Heart left ventricle (tissue), 16 donors: ENCODE results near the gene ARRDC1. TPM values are rescaled to one million over a fixed set of nuclear protein-coding genes. Genes with fewer than 3 reads are reported as not detected.

ENCODE experiments used
- ATAC-seq, 4 donors: fragments of 200-7000 bp; cut with Tn5 transposase; one replicate each; pipeline ENCODE4 v1.9.1; 2020 to 2022; ENCODE audit warnings: moderate library complexity in 4 of 4, mild to moderate bottlenecking in 3 of 4, moderate number of reproducible peaks in 1 of 4
- DNase-seq, 5 donors: peaks; one replicate each; pipeline ENCODE4 v3.0.0-alpha.2; 2020
- H3K27ac ChIP-seq, 12 donors: fragments of 200-600 bp; sonication (generic) in 4 of 12; one replicate each; pipeline versions ENCODE4 v1.5.0 to v1.8.0; 2016 to 2022; ENCODE audit warnings: mild to moderate bottlenecking in 2 of 12
- H3K27me3 ChIP-seq, 9 donors: fragments of 200-600 bp; sonication (generic) in 2 of 9; one replicate each; pipeline versions ENCODE4 v1.5.1 to v1.8.0; 2016 to 2022; ENCODE audit warnings: mild to moderate bottlenecking in 3 of 9
- H3K36me3 ChIP-seq, 9 donors: fragments of 200-600 bp; sonication (generic) in 2 of 9; one replicate each; pipeline versions ENCODE4 v1.5.0 to v1.8.0; 2018 to 2022; ENCODE audit warnings: mild to moderate bottlenecking in 2 of 9
- H3K4me1 ChIP-seq, 12 donors: fragments of 200-600 bp; sonication (generic) in 4 of 12; one replicate each; pipeline versions ENCODE4 v1.5.0 to v1.8.0; 2016 to 2022; ENCODE audit warnings: mild to moderate bottlenecking in 3 of 12
- H3K4me3 ChIP-seq, 12 donors: fragments of 200-600 bp; sonication (generic) in 4 of 12; one replicate each; pipeline versions ENCODE4 v1.5.0 to v1.8.0; 2017 to 2022; ENCODE audit warnings: mild to moderate bottlenecking in 9 of 12, moderate library complexity in 4 of 12
- H3K9me3 ChIP-seq, 12 donors: fragments of 200-600 bp; sonication (generic) in 4 of 12; one replicate each; pipeline versions ENCODE4 v1.5.0 to v1.8.0; 2016 to 2022; ENCODE audit warnings: mild to moderate bottlenecking in 1 of 12
- POLR2A ChIP-seq, 2 donors: fragments of 450-650 bp; IDR thresholded peaks; one replicate each; pipeline ENCODE4 v1.6.1; 2017; ENCODE audit warnings: antibody characterized with exemption in 2 of 2, mild to moderate bottlenecking in 2 of 2, moderate library complexity in 2 of 2
- WGBS, 4 donors: extraction: QIAGEN DNeasy Blood & Tissue Kit in 2 of 4; methylation state at CpG; one replicate each; pipeline versions ENCODE4 v1.1.5 to v1.1.7; 2013 to 2018; 5-methylcytosine and 5-hydroxymethylcytosine counted together
- intact Hi-C, 10 donors: fragments of 100-400 bp; cut with DNase I; formaldehyde crosslinking; loops; one replicate each; pipeline versions ENCODE4 v1.11.1 to v1.14.2; 2022
- polyA plus RNA-seq, 2 donors: library from polyadenylated mRNA; stranded (reverse); fragments of 200-250 nt; gene quantifications; one replicate each; pipeline ENCODE4 v1.2.3, GENCODE V29; 2013
- total RNA-seq, 9 donors: library from RNA; depleted of rRNA in 2 of 9; stranded (reverse); fragments of >200 nt in 2 of 9; fragmentation: NEBNext Ultra II Directional in 3 of 9; extraction: Animal tissue kit (Norgen Biotek cat#: 25700) in 3 of 9; gene quantifications; one replicate each; pipeline versions ENCODE4 v1.1.0 to v1.2.4, GENCODE V29; 2016 to 2023
- TF ChIP-seq, protein P1 (sequence below), 12 donors: fragments of 200-600 bp; sonication (generic) in 4 of 12; IDR thresholded peaks; one replicate each; pipeline versions ENCODE4 v1.5.0 to v1.8.0; 2018 to 2022; ENCODE audit warnings: antibody characterized with exemption in 12 of 12, mild to moderate bottlenecking in 5 of 12
- donor health status: ischemic (EF 13 %, LVEDD 7.1; RV severe dilation, severe dysfunction).
- donor health status: healthy with polysubstance abuse.
- donor health status: DM: no; HTN: yes; CAD: no.
- donor health status: DM: no; HTN: no; CAD: no.
- donor health status: ischemic (EF 25% LVEDD 6.9; RV normal size, moderate dysfunction).
- donor health status: ischemic (EF 25% LVEDD 5.7; RV mildly dilated, moderate dysfunction).
- donor health status: healthy.
- donor health status: DM: yes; HTN: yes; CAD: no.
- donor health status: ischemic (EF 35%, LVEDD 5.7; RV mildly dilated, moderate dysfunction).
- donor health status: nonischemic (EF 11% LVEDD 7.7; RV severe dilation, severe dysfunction).
- donor health status: DM: yes; HTN: yes; CAD: no.
- donor health status: PGD.
- donor health status: ischemic (EF 29% LVEDD 5.4; RV normal size, mild dysfunction).
- donor health status: nonischemic (EF 23%, LVEDD 6.1; RV moderate dilation, normal function).

Gene ARRDC1
- total and polyA plus RNA-seq, 11 donors: 14.1 to 43.6 (median 23.2) TPM

GRCh38 chr9:137612741-137613142, 7.3 kb downstream of the ARRDC1 start:
- peak in 1 of 5 donors; percentile 25 for DNase-seq
- WGBS, 4 donors: 54 to 80% (median 69%) methylated on average over 2 to 8 of the region's 8 CpGs

GRCh38 chr9:137613259-137613658, 7.8 kb downstream of the ARRDC1 start:
- Histone ChIP-seq H3K27me3 (no peaks in the 10 kb centered on the region), H3K9me3 (no peaks in the 10 kb centered on the region), H3K36me3 (peaks cover 0 to 37% (median 27%) of the 10 kb centered on the region in 9 donors), H3K4me3 (no peak overlapping the region), H3K27ac (peak overlapping the region in 2 of 12 donors; percentile 2 to 57), H3K4me1 (peaks cover 0 to 56% (median 31%) of the 10 kb centered on the region in 12 donors)
- intact Hi-C loops: no loop called here
- WGBS, 4 donors: 67 to 89% (median 85%) methylated on average over 5 of the region's 5 CpGs
- DNase-seq (no peak), ATAC-seq (no peak)
- TF ChIP-seq POLR2A (IDR thresholded peaks at IDR 0.05): no peak
- TF ChIP-seq, protein P1, sequence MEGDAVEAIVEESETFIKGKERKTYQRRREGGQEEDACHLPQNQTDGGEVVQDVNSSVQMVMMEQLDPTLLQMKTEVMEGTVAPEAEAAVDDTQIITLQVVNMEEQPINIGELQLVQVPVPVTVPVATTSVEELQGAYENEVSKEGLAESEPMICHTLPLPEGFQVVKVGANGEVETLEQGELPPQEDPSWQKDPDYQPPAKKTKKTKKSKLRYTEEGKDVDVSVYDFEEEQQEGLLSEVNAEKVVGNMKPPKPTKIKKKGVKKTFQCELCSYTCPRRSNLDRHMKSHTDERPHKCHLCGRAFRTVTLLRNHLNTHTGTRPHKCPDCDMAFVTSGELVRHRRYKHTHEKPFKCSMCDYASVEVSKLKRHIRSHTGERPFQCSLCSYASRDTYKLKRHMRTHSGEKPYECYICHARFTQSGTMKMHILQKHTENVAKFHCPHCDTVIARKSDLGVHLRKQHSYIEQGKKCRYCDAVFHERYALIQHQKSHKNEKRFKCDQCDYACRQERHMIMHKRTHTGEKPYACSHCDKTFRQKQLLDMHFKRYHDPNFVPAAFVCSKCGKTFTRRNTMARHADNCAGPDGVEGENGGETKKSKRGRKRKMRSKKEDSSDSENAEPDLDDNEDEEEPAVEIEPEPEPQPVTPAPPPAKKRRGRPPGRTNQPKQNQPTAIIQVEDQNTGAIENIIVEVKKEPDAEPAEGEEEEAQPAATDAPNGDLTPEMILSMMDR (IDR thresholded peaks at IDR 0.05): no peak

More at GRCh38 chr9:137612741-137613142, 7.3 kb downstream of the ARRDC1 start:
- intact Hi-C loops: no loop called here
- no peak for ATAC-seq
- Histone ChIP-seq H3K4me1 (peaks cover 0 to 57% (median 30%) of the 10 kb centered on the region in 12 donors), H3K27me3 (no peaks in the 10 kb centered on the region), H3K36me3 (peaks cover 0 to 37% (median 27%) of the 10 kb centered on the region in 9 donors), H3K4me3 (no peak overlapping the region), H3K27ac (peak overlapping the region in 4 of 12 donors; percentile 2 to 57 (median 36)), H3K9me3 (no peaks in the 10 kb centered on the region)
- no peak for TF ChIP-seq POLR2A (IDR thresholded peaks at IDR 0.05)
- TF ChIP-seq, protein P1 (IDR thresholded peaks at IDR 0.05): no peak

- TF ChIP-seq, protein P1 (IDR thresholded peaks at IDR 0.05): no peak
- no peak for TF ChIP-seq POLR2A (IDR thresholded peaks at IDR 0.05)
- no peak for ATAC-seq
- DNase-seq: no peak
- Histone ChIP-seq H3K27ac (no peak overlapping the region), H3K9me3 (no peaks in the 10 kb centered on the region), H3K36me3 (peaks cover 0 to 37% (median 27%) of the 10 kb centered on the region in 9 donors), H3K4me1 (peaks cover 0 to 51% (median 31%) of the 10 kb centered on the region in 12 donors), H3K4me3 (no peak overlapping the region), H3K27me3 (no peaks in the 10 kb centered on the region)
- WGBS, 4 donors: 86 to 100% (median 93%) methylated on average over 2 to 27 of the region's 27 CpGs
- intact Hi-C loops: no loop called here
Measured at GRCh38 chr9:137613738-137614523, 8.4 kb downstream of the ARRDC1 start.

DNA sequence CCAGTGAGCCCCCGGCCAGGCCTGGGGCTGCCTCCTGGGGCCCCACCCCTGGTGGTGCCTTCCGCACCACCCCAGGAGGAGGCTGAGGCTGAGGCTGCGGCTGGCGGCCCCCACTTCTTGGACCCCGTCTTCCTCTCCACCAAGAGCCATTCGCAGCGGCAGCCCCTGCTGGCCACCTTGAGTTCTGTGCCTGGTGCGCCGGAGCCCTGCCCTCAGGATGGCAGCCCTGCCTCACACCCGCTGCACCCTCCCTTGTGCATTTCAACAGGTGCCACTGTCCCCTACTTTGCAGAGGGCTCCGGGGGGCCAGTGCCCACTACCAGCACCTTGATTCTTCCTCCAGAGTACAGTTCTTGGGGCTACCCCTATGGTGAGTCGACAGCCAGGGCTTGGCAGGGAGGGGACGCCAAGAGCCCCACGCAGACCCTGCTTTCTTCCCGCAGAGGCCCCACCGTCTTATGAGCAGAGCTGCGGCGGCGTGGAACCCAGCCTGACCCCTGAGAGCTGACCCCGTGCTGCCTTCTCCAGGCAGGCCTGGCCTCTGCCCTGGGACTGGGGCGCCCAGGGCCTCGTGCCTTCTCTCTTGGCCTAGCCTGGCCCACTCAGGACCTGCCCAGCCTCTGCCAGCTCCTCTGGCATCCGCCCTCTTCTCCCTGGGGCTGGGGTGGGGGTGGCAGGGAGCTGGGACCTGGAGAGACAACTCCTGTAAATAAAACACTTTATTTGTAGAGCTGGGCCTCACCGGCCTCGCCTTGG, 9.3 kb downstream of the ARRDC1 start:
- DNase-seq: peak in 1 of 5 donors; percentile 61
- 92 to 96% (median 95%) methylated on average over 19 to 25 of the region's 25 CpGs for WGBS, 4 donors
- H3K9me3 ChIP-seq: no peaks in the 10 kb centered on the region
- TF ChIP-seq POLR2A (IDR thresholded peaks at IDR 0.05): no peak
- TF ChIP-seq, protein P1 (IDR thresholded peaks at IDR 0.05): no peak
- H3K27ac ChIP-seq: no peak overlapping the region
- peaks cover 0 to 37% (median 27%) of the 10 kb centered on the region in 9 donors for H3K36me3 ChIP-seq
- H3K4me3 ChIP-seq: no peak overlapping the region
- H3K27me3 ChIP-seq: no peaks in the 10 kb centered on the region
- peaks cover 0 to 56% (median 33%) of the 10 kb centered on the region in 12 donors for H3K4me1 ChIP-seq
- intact Hi-C loops: loop anchor here in 1 of 10 donors (5.0 kb wide), 1 partner anchor 38 kb away; the partner anchor contains the start of gene DPH7
- ATAC-seq: no peak
